Hepatocyte (in vitro differentiated cells): ENCODE data around the gene GAS5.

ENCODE experiments used
- CTCF ChIP-seq: fragments of 200-600 bp; sonication (generic); IDR thresholded peaks from 2 replicates; pipeline ENCODE4 v1.5.1; 2016; ENCODE audit warnings: antibody characterized with exemption, mild to moderate bottlenecking; ENCODE audit not compliant: poor library complexity
- EZH2phosphoT487 ChIP-seq: fragments of 200-600 bp; sonication (generic); IDR thresholded peaks from one replicate; pipeline ENCODE4 v1.6.1; 2018; ENCODE audit warnings: antibody characterized with exemption, mild to moderate bottlenecking, low read depth, moderate library complexity; ENCODE audit not compliant: unreplicated experiment, severe bottlenecking

- TF ChIP-seq EZH2phosphoT487 = no peak
- TF ChIP-seq CTCF = no peak
Measured at GRCh38 chr1:173876732-173877131, 8.9 kb upstream of the GAS5 start.
